ENCODE measurements around the gene SPAG16.
"Not testable (repeated sequence)": the region's sequence is repeated elsewhere in the genome, so short reads cannot be mapped to it uniquely, and the experiment has no call there.

Gene SPAG16

DNA sequence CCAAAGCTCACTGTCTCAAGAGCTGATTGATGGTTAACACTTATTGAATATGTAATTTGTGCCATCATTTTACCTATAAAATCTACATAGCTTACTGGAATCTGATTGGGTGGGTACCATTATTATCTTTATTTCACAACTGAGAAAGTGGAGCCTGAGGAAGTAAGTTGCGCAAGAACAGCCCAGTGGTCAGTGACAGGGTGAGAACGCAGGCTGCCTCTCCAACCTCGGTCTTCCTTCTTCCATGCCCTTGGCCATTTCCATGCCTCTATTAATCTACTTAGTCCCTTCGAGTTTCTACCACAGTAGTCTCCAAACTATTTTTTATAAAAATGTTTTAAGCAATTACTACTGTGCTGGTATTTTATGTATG lies 735.7 kb downstream of the SPAG16 start:
- peak; percentile 4 for DNase-seq

DNA sequence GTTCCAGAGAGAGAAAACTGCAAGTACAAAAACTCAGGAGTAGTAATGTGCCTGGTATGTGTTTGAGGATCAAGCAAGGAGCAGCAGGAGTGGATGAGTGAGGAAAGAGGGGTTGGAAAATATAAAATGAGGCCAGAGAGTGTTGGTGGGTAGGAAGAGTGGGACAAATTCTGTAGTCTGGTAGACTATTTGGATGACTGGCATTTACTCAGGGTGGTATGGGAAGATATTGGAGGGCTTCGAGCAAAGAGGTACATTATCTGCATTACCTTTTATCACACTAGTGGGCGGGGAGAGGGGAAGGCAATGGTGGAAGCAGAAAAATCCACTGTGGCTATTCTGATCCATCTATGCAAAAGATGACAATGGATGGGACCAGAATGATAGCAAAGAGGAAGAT lies 744.9 kb downstream of the SPAG16 start:
- no peak for DNase-seq

DNA sequence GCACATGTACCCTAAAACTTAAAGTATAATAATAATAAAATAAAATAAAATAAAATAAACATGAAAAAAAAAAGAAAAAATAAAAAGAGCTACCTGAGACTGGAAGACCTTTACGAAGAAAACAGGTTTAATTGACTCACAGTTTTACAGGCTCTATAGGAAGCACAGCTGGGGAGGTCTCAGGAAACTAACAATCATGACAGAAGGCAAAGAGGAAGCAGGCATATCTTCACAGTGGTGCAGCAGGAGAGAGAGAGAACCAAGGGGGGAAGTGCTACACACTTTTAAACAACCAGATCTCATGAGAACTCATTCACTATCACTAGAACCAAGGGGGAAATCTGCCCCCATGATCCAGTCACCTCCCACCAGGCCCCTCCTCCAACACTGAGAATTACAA lies 747.3 kb downstream of the SPAG16 start:
- DNase-seq: peak; percentile 36

DNA sequence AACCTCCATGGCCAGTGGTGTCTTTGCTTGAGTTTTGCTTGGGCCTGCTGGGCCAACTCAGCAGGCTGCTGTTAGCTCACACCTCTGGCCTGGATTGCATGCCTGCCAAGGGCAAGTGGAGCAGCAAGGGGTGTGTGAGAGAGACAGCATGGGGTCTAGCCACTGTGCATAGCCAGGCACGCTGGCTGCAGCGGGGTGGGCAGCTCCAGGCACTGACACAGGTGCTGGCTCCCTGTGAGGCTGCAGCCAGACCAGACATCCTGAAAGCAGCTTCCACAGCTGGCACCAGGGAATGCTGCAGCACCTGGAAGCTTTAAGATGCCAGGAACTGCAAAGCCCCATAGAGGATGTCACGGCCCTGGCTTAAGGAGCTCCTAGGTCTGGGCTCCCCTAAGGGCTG lies 750.2 kb downstream of the SPAG16 start:
- no peak for DNase-seq

DNA sequence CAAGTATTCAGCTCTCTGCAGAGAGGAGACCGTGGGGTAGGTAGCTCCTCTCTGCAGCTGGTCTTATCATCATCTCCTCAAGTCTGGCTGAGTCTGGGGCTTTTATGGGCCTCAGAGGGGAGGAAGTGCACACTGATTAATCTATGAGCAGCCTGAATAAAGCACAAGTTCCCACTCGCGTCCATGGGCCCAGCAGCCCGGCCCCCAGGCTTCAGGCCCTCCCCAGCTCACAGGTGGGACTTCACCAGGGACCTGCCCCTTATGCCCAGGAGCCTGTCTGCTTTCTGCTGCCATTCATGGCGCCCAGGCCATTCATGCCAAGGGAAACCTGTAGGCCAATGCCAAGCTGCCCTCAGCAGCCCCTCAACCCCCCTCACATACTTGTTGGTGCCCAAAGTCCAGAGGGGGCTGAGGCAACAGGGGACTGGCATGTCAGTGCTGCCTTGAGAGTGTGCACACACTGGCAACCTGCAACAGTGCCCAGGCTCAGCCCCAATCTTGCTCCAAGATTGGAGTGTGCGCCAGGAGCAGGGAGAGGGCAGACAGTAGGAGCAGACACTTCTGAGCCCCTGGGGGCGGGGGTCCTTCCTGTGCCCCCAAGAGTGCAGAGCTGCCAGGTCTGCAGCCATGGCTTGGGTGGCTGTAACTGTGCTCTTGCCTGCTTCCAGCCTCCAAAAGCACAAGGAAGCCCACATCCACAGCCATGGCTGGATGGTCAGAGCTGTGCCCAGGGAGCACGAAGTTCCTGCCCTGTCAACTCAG lies 751.0 kb downstream of the SPAG16 start:
- peak; percentile 5 for DNase-seq

DNA sequence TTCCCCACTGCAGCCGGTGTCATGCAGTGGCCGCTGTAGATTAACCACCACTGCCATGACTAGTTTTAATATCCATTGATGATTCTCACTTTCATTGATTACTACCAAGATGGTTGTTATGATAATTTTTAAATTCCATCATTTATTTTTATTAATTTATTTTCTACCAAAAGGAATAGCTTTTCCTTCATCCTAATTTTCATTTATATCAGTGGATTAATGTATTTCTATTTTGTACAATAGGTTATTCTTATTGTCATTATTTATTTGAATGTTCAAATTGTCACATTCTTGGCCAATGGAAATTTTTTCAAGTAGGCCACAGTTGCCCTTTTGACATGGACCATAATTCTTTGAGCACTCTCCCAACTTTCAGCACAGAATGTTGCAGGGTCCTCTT lies 751.7 kb downstream of the SPAG16 start:
- DNase-seq: no peak

DNA sequence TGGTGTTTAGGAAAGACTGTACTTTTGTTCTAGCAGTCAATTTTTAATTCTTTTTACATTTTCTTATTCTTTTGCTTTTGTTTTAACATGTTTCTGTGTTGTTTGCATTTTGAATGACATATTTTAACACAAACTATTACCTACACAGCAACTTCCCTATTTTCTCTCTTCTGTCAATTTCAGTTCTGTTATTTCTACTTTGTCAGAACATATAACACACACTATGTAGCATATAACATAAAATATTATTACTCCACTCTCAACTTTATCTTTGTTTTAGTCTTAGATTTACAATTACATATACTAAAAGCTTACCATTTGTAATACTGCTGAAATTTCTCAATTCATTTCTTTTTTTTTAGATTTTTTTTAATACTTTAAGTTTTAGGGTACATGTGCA lies 753.9 kb downstream of the SPAG16 start:
- no peak for DNase-seq

DNA sequence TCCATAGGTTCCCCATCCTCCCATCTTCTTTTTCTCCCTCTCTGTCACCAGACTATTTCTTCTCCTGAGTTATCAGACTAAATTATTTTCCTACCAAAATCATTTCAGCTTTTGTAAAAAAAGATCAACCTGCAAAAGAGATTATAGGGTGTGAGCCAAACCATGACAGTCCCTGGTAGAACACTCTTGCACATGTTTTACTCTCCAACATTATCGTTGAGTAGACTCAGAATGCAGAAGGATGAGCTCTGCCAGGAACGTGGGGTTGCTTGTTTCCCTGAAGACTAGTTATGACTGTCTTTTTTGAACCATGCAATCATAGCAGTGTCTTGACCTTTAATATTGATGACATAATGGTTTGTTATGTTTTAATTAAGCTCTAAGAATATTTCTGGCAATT lies 766.5 kb downstream of the SPAG16 start:
- no peak for DNase-seq

DNA sequence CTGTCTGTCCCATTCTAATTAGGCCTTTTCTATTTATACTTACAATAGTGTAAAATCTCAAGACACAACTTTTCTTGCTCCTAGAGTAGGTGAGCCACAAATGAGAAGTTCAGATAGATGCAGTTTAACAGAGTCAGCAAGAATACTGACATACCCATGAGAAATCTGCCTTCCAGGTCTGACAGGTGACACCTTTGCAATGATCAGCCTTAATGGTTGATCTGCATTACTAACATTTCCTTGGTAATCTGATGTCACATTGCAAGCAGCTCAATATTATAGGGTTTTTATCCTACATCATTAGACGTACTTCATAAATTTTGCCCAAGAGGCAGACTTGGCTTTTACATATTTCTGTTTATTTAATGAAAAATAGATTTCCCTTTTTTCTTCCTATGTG lies 767.3 kb downstream of the SPAG16 start:
- no peak for DNase-seq

DNA sequence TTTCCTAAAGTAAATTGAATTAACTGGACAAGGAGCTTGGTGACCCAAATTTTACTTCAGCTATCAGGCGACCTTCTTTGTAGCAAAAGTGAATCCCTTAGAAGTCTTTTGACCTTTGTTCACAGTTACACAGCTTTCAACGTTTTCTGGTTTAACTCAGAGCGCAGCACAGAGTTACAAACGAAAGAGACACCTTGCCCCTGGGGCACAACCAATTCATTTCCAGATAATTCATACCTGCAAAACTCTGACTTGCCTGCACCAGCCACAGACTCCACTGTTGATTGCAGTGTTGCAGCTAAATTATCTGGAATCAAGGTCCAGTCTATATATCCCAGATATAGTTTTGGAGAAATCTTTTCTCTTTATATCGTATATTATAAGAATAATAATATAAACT lies 768.0 kb downstream of the SPAG16 start:
- no peak for DNase-seq

DNA sequence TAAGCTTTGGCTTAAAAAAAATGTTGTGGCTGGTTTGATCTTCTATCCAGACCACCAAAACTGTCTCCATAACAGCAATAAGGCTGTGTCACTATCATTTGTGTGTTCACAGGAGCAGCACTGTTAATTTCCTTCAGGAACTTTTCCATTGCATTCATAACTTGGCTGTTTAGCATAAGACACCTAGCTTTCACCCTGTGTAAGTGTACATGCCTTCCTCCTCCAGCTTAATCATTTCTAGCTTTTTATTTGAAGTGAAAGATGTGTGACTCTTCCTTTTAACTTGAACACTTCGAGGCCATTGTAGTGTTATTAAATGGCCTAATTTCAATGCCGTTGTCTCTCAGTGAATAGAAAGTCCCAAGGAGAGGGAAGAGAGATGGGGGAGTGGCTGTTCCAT lies 773.7 kb downstream of the SPAG16 start:
- no peak for DNase-seq

DNA sequence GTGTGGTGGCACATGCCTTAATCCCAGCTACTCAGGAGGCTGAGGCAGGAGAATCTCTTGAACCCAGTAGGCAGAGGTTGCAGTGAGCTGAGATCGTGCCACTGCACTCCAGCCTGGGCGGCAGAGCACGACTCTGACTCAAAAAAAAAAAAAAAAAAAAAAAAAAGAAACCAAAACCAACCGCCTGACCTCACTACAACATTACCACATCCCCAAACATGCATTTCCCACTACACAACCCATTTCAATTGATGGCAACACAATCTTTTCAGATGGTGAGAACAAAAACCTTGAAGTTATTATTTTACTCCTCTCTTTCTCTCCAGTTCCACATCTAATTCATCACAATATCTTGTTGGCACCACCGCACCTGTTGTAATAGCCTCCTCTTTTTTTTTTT lies 778.0 kb downstream of the SPAG16 start:
- DNase-seq: not testable (repeated sequence)

DNA sequence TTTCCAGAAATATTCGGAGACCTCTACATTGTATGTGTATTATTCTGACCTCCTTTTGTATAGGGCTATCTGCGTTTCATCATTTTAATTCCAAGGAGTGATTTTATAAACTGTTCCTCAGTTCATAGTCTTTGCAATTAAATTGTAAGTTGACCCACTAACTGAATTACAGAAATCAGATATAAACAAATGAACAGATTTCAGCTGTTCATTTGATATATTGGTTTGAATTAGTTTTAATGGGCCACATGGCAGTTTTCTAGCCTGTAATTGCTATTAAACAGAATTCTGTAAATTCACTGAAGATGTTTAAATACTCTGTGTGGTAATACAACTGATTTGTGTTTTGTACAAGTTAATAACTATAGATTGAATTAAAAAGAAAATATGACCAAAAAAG lies 780.2 kb downstream of the SPAG16 start:
- DNase-seq: no peak

DNA sequence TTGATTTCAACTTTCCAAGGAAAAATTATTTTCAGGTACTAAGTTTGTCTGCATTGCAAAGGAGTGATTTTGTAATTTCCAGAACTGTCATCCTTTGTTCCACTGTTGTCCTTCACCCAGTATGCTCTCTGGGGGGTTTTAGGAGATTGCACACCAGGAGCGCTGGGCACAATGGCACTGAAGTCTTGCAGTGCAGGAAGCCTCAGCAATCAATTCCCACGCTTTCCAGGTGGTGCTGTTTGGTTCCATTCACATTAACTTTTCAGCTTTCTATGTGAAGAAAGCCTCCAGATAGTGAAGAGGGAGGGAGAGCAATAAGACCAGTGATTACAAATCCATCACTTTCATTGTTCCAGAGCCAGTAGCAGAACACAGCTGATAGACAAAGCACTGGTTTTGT lies 782.6 kb downstream of the SPAG16 start:
- no peak for DNase-seq

DNA sequence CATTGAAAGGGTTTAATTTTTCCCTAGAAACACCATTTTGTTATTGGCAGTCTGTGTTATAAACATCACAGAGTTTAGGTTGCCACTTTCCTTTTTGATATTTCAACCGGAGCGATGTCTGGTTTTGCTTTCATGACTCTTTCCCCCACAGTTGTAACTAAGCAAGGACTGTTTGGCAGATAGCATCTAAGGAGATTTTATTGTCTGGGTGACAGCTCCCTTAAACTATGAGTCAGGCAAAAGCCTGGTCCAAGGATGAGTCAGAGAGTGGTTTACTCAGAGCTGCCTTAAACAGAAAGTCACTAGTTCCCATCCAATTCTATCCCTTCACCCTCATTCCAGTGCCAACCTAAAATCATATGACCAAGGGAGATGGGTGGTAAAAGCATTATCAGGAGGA lies 785.0 kb downstream of the SPAG16 start:
- peak; percentile 31 for DNase-seq

DNA sequence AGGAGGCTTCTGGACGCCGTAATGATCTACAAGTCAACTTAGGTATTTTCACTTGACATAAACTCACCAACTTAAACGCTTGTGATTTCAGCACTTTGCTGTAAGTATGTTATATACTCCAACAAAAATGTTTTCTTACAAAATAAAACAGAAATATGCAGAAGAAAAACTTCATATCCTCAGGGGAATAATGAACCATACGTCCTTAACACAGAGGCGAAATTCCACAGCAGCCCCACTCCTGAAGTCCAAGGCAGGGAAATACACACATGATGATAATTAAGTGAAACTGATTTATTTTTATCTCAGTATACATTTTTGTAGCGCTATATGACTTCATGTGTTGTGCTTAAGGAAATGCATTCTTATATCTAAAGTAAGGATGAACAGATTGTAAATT lies 791.2 kb downstream of the SPAG16 start:
- no peak for DNase-seq

DNA sequence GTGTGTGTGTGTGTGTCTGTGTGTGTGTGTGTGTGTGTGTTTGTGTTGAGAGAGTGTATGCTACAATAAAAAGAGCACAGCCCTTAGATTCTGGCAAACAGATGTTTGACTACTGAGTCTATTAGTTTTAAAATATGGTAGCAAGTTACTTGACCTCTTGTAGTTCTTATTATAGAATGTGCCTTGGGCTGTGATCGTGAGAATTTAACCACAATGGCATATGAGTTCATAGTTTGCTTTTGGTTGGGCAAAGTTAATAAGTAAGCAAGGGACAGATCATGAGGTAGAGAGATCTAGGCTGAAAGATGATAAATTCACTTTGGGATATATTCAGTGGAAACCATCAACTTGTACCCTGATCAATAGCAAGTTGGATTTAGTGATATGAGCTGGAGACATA lies 792.3 kb downstream of the SPAG16 start:
- no peak for DNase-seq

DNA sequence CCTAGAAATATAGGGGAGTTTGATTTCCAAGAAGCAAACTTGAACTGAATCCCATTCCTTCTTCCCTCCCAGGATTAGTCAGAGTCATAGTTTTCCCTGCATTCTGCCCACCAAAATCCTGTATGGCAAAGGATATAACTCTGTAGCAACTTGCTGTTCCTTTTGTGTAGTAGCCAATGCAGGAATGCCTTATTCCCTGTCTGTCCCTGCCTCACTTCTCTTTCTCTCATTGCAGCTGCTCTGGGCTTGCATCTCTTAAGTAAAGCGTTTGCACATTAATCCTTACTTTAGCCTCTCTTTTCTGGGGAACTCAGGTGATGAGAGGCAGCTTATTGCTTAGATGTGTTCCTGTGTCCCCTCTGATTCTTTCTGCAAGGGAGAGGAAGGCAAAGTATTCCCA lies 793.5 kb downstream of the SPAG16 start:
- no peak for DNase-seq

DNA sequence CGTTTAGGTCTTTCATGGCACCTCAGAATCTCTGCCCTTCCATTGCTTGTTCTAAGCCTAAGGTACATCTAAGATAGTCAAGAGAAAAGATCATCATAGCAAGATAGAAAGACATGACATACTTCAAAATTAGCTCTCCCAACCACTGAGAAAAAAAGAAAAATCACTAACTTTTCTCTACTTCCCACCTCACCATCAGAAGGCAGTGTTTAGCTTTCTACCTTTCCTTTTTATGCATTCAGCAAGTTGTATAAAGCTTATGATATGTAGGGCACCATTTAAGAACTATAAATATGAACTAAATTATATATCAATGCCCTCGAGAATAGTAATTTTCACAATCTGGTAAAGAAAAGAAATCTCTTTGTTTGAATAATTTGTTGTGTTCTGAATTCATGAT lies 794.8 kb downstream of the SPAG16 start:
- DNase-seq: peak; percentile 24

DNA sequence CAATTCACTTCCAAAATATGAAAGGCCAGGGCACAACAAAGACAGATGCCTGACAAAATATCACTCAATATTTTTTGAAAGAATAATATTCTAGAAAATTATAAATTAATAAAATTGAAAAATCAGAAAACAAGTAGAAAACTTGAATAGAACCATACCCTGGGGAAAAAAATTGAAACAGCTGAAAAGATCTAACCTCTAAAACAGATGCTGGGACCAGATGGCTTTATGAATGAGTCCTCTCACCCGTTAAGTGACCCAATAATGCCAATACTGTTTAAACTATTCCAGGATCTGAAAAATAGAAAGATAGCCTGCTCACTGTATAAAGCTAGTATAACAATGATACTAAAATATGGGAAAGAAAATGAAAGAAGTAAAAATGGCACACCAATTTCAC lies 804.3 kb downstream of the SPAG16 start:
- no peak for DNase-seq

DNA sequence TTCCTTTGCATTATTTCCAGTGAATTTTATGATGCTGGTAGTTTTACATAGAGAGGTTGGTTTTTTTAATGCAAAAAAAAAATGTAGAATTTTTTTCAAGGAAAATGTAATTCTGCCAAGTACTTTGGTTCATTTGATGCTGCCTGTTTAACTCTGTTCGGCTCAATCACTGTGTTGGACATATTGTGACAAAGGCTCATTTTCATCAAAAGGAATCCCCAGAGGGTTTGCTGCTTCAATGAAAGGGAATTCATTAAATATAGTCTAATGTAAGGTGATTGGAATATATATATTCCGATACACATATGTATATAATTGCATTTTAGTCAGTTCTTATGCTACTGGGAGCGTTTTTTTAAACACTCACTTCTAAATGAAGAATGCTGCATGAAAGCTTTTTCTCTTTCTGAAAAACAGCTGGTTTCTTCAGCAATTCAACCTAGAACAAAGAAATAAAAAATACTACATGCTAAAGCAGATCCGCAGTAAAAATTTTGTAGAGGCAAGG lies 812.0 kb downstream of the SPAG16 start:
- no peak for DNase-seq

DNA sequence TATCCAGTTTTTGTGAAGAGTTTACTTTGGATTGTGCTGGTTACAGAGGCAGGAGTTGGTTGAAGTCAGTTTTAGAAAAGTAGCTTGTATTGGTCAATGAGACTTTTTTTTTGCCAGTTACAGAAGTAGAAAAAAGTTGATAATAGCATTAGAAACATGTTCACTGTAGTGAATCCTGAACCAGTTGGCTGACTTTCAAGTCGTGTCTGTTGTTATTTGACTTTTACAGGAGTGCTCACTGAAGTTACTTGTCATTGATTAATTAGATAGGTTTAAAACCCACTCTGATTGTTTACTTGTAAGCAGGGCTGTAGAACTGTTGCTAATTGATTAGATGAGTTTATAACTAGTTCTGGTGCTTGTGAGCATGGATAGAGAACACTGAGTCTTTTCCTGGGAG lies 814.5 kb downstream of the SPAG16 start:
- no peak for DNase-seq

DNA sequence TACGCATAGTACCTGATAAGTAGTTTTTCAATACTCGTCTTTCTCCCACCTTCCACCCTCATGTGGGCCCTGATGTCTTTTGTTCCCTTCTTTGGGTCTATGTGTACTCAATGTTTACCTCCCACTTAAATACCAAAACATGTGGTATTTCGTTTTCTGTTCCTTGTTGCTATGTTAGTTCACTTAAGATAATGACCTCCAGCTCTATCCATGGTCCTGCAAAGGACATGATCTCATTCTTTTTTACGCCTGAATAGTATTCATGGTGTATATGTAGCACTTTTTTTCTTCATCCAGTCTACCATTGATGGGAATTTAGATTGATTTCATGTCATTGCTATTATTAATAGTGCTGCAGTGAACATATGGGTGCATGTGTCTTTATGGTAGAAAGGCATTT lies 816.2 kb downstream of the SPAG16 start:
- DNase-seq: no peak

DNA sequence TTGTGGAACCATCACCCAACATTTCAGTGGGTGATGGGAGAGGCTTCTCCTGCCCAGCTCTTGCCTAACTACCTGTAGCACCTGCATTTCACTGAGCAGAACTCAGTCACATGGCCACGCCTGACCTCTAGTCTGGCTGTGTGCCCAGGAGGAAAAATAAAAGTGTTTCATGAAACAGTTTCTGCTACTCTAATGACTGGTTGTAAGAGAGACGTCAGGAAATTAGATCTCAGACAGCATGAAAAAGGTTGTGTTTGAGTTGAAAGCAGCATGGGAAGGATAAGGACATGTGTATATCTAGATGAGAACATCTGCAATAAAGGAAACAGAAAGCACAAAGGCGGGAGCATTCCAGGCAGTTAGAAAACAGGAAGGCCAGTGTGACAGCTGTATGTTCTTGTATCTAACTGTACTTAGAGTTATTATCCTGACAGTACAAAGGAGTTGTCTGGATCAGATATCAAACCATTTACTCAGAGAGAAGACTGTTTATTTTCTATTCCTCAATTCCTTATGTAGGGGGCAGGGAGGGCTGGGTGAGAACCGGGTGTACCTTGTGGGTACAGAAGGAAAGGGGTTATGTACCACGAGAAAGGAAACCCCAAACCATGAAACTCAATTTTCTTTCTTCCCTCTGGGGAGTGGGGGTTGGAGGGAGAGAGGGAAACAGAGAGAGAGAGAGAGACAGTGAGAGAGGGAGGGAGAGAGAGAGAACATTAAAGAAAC lies 819.2 kb downstream of the SPAG16 start:
- peak; percentile 81 for DNase-seq

DNA sequence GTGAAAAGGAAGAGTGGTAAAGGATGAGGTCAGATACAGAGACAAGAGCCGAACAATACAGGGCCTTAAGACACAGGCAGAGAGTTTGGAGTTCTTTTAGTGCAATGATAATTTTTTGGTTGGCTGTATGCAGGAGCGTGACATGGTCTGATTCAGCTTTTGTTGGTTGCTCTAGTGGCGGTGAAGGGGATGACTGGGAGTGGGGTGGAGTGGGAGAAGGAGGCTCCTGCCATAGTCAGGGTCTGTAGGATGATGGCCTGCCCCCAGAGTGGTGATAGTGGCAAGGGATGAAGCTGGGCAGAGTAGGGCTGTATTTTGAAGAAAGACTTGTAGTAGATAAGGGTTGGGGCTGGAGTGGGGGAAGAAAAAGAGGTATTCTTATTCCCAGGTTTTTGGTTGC lies 820.0 kb downstream of the SPAG16 start:
- peak; percentile 15 for DNase-seq
